HEK293 (cell line): ENCODE data around the gene NARS2.

ENCODE experiments used
- ATF2 ChIP-seq: fragments of 450-650 bp; formaldehyde crosslinking; IDR thresholded peaks from 2 replicates; pipeline ENCODE4 v1.5.1; 2016; ENCODE audit warnings: missing biosample characterization, missing genetic modification characterization, low read depth
- CTCF ChIP-seq: fragments of 450-650 bp; formaldehyde crosslinking; IDR thresholded peaks from 2 replicates; pipeline ENCODE4 v1.5.1; 2016; ENCODE audit warnings: missing biosample characterization, missing genetic modification characterization
- GLI4 ChIP-seq: fragments of 450-650 bp; formaldehyde crosslinking; IDR thresholded peaks from 2 replicates; pipeline ENCODE4 v1.5.1; 2016; ENCODE audit warnings: missing biosample characterization, missing genetic modification characterization
- KLF7 ChIP-seq: fragments of 450-650 bp; formaldehyde crosslinking; IDR thresholded peaks from 2 replicates; pipeline ENCODE4 v1.5.1; 2016; ENCODE audit warnings: missing biosample characterization, missing genetic modification characterization, borderline replicate concordance
- PRDM10 ChIP-seq: fragments of 450-650 bp; formaldehyde crosslinking; IDR thresholded peaks from 2 replicates; pipeline ENCODE4 v1.5.1; 2016; ENCODE audit warnings: missing biosample characterization, missing genetic modification characterization
- SALL2 ChIP-seq: fragments of 450-650 bp; formaldehyde crosslinking; IDR thresholded peaks from 2 replicates; pipeline ENCODE4 v1.5.0; 2017; ENCODE audit warnings: missing biosample characterization, mild to moderate bottlenecking, missing genetic modification characterization, borderline replicate concordance
- SP7 ChIP-seq: fragments of 450-650 bp; formaldehyde crosslinking; IDR thresholded peaks from 2 replicates; pipeline ENCODE4 v1.5.1; 2016; ENCODE audit warnings: missing biosample characterization, missing genetic modification characterization
- ZBTB7A ChIP-seq: fragments of 450-650 bp; formaldehyde crosslinking; IDR thresholded peaks from 2 replicates; pipeline ENCODE4 v1.5.1; 2016; ENCODE audit warnings: low read depth, missing biosample characterization, missing genetic modification characterization
- ZNF561 ChIP-seq: fragments of 450-650 bp; IDR thresholded peaks from 2 replicates; pipeline ENCODE4 v1.5.1; 2018; ENCODE audit warnings: missing biosample characterization, missing genetic modification characterization, borderline replicate concordance
- ZNF585B ChIP-seq: fragments of 450-650 bp; formaldehyde crosslinking; IDR thresholded peaks from 2 replicates; pipeline ENCODE4 v1.5.1; 2016; ENCODE audit warnings: missing biosample characterization, missing genetic modification characterization
- ZNF785 ChIP-seq: fragments of 450-650 bp; formaldehyde crosslinking; IDR thresholded peaks from 2 replicates; pipeline ENCODE4 v1.5.1; 2016; ENCODE audit warnings: missing biosample characterization, missing genetic modification characterization
- ZNF830 ChIP-seq: fragments of 450-650 bp; IDR thresholded peaks from 2 replicates; pipeline ENCODE4 v1.5.0; 2018; ENCODE audit warnings: missing biosample characterization, missing genetic modification characterization, low read depth, mild to moderate bottlenecking, moderate library complexity
- ZXDB ChIP-seq: fragments of 450-650 bp; formaldehyde crosslinking; IDR thresholded peaks from 2 replicates; pipeline ENCODE4 v1.5.1; 2016; ENCODE audit warnings: missing biosample characterization, missing genetic modification characterization

- TF ChIP-seq ATF2 (tag by site-specific recombination), result no peak
- no peak for TF ChIP-seq SP7
- no peak for TF ChIP-seq CTCF (tag by site-specific recombination)
- no peak for TF ChIP-seq ZNF785 (tag by site-specific recombination)
- no peak for TF ChIP-seq ZNF830 (tag by site-specific recombination)
- no peak for TF ChIP-seq ZNF561 (tag by site-specific recombination)
- TF ChIP-seq KLF7 (tag by site-specific recombination), result no peak
- no peak for TF ChIP-seq ZNF585B
- TF ChIP-seq GLI4 (tag by site-specific recombination), result no peak
- no peak for TF ChIP-seq ZXDB (tag by site-specific recombination)
- no peak for TF ChIP-seq ZBTB7A (tag by site-specific recombination)
- no peak for TF ChIP-seq PRDM10 (tag by site-specific recombination)
- TF ChIP-seq SALL2 (tag by site-specific recombination), result no peak
Observed at GRCh38 chr11:78622666-78623065, 48.0 kb upstream of the NARS2 start.
